HG03060 (cell line): ENCODE results near the gene PHEX.
"Not testable (repeated sequence)": the region's sequence is repeated elsewhere in the genome, so short reads cannot be mapped to it uniquely, and the experiment has no call there.

Experiments used
- ATAC-seq: cut with Tn5 transposase; IDR thresholded peaks from one replicate; pipeline ENCODE4 v1.9.1; 2021; ENCODE audit warnings: low read depth, moderate number of reproducible peaks; ENCODE audit not compliant: unreplicated experiment

The PHEX gene

DNA sequence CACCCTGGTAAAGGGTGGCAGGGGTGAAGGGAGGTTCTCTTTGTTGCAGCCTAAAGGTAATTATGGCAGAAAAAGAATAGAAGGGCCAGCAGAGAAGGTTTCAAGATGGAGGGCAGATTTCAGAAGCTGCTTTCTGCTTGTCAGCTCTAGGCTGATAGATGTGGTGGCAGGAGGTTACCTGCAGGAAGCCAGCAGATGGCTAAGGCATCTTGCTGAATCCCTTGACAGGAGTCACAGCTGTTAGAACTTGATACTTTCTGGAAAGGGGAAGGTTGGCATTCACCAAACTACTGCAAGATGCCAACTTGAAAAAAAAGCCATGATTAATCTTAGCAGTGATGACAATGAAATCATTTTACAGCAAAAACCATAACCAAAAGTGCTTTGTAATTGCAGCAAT lies 171.1 kb downstream of the PHEX start:
- no peak for ATAC-seq

DNA sequence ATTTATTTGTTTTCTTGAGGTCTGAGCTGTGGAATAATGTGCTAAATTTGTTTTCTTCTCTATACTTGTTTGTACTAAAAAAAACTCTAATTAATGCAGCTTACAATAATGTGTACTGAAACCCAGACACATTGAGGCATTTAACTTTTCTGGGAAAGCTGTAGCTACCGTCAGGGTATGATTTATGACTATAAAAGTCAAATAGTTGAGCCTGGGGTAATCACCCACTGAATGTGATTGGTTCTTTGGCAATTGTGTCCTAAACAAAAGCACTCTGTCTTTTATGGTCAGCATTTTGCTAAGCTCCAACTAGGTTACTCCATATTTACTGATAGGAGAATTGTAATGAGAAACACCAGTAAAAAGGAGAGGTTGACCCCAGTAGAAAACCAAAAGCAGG lies 174.7 kb downstream of the PHEX start:
- ATAC-seq = no peak

DNA sequence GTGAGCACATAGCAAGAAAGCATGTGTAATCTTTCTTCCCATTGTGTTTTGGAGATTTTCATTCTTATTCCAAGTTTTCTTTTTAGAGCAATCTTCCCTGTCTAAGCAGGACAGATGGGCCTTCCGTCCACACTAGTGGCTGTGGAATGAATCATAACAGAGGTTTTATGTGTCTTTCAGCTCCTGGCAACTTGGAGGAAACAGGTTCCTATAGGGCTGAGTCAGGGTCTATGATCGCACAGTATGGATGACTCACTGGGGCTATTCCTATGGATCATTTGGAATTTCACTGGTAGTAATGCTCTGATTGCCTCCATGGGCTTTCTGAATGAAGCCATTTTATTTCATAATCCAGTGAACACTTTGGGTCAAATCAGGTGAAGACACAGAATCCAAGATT lies 188.8 kb downstream of the PHEX start:
- ATAC-seq = no peak

DNA sequence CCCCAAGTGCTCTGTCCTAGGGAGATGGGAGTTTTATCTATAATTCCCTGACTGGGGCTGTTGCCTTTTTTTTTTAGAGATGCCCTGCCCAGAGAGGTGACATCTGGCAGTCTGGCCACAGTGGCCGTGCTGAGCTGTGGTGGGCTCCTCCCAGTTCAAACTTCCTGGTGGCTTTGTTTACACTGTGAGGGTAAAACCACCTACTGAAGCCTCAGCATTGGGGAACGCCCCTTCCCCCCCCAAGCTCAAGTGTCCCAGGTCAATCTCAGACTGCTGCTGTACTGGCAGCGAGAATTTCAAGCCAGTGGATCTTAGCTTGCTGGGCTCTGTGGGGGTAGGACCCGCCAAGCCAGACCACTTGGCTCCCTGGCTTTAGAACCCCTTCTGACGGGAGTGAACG lies 202.3 kb downstream of the PHEX start:
- ATAC-seq = no peak

DNA sequence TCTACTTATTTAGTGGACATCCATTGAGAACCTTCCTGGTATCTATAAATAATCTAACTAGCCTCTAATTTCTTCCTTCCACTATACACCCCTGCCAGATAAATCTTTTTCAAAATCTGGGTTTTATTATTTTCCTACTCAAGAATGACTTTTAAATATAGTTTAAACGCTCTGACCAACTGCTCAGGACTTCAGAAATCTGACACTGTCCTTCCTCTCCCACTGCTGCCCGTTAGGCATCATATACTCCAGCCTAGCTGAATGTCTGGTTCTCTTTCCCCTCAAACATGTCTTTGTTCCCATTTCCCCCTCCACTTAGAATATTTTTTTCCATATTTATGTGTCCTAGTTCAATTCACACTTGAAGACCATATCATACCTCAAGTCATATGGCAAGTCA lies 205.4 kb downstream of the PHEX start:
- ATAC-seq = no peak

DNA sequence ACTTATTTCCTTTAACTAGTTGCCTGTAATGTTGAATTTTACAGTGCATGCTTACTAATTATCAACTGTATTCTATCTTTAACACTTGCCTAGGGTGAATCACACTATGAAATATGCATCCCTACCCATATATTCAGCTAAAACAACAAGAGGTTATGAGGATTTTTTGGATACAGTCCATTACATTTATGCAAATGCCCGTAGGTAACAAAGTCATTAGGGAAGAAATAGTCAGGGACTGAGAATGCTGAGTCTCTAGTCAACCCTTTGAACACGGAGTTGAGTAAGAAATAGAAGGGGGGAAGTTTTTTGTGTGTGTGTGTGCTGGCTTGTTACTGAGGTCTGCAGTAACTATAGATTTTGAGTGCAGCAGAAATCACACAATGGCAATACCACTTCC lies 214.5 kb downstream of the PHEX start:
- no peak for ATAC-seq

DNA sequence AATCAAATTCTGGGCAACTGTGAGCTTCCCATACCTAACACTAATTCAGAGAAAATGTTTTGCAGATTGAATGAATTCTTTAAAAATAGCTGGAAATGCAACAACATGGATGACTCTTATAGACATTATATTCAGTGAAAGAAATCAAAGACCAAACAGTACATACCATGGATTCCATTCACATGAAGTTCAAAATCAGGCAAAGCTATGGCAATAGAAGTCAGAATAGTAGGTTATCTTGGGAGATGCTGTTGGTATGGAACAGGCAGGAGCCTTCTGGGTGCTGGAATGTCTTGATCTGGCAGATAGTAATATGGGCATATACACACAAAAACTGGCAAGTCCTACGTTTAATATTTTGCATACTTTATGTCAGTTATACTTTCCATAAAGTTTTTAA lies 215.0 kb downstream of the PHEX start:
- ATAC-seq = no peak

DNA sequence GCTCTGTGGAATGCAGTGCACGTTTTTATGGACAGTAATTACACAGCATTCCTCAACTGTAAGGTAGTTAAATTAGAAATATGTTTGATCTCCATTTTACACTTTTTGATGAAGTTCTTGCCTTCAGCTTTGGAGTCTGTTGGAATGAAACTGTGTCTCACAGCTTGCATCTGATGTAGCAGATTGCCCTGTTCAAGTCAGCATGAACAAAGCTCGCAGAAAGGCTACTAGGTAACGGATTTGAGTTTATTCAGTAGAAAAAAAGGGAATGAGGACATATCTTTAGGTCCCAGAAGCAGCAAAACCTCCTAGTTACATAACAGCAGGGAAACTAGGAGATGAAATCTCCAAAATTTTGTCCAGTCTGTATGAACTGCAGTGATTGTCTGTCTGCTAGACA lies 216.3 kb downstream of the PHEX start:
- ATAC-seq = no peak

DNA sequence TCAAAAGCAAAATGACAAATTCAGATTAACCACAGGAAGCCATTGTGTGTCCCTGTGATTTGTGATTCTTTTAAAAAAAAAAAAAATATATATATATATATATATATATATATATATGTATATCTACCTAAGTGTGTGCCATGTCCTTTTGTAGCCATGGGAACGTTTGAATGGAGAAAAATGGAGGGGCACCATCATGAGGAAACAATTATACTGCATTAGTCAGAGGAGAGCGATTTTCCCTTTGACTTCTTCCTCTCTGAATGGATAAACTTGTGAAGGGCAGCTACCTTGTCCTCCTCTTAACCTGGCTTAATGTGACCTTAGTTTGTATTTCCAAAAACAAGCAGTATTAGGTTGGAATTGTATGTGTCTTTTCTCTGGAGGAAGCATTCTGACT lies 217.2 kb downstream of the PHEX start:
- no peak for ATAC-seq

DNA sequence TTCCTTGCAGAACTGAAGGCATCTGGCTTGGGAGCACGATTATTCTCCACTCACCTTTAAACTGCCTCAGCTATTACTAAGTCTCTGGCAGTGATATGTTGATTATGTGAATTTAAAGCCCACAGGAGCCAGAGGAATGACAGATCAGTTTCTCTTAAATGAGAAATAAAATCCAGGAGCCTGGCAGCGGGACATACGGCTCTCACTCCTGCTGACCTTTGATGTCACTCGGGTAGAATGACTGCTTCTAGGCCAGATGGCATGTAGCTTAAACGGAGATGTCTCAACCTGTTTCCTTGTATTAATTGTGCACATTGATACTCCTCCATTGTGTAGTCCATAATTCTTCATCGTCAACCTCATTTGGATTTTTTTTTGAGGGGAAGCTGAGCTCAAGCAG lies 236.6 kb downstream of the PHEX start:
- no peak for ATAC-seq

DNA sequence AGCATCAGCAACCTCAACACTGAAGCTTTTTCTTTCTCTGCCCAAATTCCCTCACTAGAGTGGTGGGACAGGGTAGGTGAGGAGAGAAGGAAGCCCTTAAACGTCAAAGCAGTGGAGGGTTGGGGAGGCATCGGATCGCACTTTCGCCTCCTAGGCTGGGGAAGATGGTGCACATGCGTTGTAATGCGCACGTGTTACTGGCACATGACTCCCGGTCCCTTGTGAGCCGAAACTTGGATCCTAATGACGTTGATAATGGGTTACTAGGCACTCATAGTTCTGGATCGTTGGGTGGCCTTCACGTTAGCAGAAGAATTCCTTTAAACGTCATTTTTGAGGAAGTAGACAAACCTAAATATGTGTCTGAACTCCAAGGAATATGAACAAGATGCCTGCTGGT lies 240.5 kb downstream of the PHEX start, which contains the start of gene CBLL2:
Gene CBLL2, plus strand, starts transcription at position 301 of the 400 bp plus-strand sequence. Its CDS starts 79 bp downstream, at position 380.
- no peak for ATAC-seq

DNA sequence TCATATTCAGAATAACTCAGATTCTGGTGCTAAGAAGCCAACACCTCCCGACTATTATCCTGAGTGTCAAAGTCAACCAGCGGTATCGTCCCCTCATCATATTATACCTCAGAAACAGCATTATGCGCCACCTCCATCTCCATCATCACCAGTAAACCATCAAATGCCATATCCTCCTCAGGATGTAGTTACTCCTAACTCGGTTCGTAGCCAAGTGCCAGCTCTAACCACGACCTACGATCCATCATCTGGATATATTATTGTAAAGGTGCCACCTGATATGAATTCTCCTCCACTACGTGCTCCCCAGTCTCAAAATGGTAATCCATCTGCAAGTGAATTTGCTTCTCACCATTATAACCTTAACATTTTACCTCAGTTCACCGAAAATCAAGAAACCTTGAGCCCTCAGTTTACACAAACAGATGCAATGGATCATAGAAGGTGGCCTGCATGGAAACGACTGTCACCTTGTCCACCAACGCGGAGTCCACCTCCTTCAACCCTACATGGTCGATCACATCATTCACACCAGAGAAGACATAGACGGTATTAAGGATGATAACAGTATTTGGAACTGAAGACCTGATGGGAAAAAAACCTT lies 241.7 kb downstream of the PHEX start:
- ATAC-seq = no peak

DNA sequence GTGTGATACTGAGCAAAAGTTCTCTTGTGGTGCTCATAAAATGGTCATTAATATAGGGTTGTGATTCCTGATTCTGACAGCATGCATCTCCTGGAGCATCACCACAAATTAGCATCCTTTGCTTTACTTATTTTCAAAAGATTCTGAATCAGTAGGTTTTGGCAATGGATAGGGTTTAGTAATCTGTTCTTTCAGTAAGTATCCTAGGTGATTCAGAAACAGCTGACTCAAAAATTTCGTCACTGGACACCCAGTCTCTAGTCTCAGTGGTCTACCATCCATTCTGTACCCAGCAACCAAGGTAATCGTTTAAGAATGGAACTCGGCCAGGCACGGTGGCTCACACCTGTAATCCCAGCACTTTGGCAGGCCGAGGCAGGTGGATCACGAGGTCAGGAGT lies 244.7 kb downstream of the PHEX start:
- no peak for ATAC-seq

DNA sequence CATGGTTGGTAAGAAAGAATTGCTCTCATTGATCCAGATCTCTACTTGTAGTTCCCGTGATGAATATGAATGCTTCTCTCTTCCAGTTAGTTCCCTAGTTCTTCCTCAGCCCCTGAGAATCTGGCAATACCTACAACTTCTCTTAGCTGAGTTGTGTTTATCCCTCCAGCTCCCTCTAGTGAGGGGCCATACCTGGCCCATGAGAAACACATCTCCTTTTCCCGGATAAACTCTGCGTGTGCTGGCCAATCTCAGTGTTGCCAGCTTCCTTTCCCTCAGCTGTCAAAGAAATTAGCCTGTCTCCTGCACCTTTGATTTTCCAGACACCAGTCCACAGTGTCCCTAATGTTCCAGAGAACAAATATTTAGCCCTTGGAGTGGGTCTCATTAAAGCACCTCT lies 246.2 kb downstream of the PHEX start:
- no peak for ATAC-seq

DNA sequence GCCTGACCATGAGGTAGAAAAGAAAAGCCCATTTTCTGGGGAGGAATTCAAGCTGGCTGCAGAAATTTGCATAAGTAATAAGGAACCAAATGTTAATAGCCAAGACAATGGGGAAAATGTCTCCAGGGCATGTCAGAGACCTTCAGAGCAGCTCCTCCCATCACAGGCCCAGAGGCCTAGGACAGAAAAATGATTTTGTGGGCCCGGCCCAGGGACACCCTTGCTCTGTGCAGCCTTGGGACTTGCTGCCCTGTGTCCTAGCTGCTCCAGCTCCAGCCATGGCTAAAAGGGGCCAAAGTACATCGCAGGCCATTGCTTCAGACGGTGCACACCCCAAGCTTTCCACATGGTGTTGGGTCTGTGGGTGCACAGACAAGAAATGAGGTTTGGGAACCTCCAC lies 257.1 kb downstream of the PHEX start:
- ATAC-seq = not testable (repeated sequence)

DNA sequence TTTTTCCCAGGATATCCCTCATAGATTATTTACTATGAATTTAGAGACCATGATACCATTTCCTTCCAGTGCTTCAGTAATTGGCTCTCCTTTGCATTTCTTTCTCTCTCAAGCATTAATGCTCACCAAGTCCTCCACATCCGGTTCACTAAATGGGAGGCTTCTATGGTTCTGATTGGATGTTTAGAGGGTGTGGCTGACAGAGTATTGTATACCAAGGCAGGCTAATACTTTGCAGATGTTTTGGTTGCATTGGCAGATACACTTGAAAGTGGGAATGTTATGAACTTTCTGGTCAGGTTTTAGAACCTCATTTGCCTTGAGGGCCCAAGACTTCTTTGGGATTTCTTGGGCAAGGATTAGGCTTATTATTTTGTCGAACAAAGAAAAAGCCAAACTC lies 264.7 kb downstream of the PHEX start:
- no peak for ATAC-seq

DNA sequence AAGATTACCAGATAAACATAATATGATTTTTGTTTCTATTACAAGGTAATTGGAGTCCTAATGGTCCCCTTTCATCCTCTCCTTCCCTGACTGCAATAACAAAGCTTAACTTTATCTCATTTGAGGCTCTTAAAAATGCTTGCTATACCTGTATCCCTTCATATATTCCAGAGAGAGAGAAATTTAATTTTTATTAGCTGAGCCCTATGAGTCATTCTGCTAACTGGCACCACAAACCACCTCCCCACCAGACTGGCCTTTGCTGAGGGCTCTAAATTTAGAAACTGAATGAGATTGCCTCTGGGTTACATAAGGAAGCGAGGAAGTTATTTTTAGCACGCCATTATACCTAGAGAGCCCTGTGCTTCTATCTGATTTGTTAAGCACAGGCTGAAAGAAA lies 268.0 kb downstream of the PHEX start:
- peak; percentile 92 for ATAC-seq
